HS-27A (cell line): ENCODE data around the gene ACP5.
"Not testable (repeated sequence)": the region's sequence is repeated elsewhere in the genome, so short reads cannot be mapped to it uniquely, and the experiment has no call there.

Source experiments
- DNase-seq: peaks from one replicate; pipeline ENCODE4 v3.0.0-alpha.2; 2012; ENCODE audit warnings: low read depth, missing footprints

ACP5 gene

GRCh38 chr19:11577451-11578257 is at the start of gene ACP5:
Gene ACP5 (minus strand): TSS chr19:11577645. CDS start chr19:11577317, 328 bp downstream.
- DNase-seq: no peak

GRCh38 chr19:11626252-11626651 is 48.8 kb upstream of the ACP5 start:
- no peak for DNase-seq

- no peak for DNase-seq
These were observed 46.6 kb upstream of the ACP5 start for GRCh38 chr19:11624069-11624463.

- DNase-seq: not testable (repeated sequence)
These were observed 45.0 kb upstream of the ACP5 start for GRCh38 chr19:11622401-11622800.

- no peak for DNase-seq
These were observed 43.1 kb upstream of the ACP5 start for GRCh38 chr19:11620553-11620952.

GRCh38 chr19:11617180-11618062 is 40.0 kb upstream of the ACP5 start:
- DNase-seq: no peak

GRCh38 chr19:11612816-11613511 is 35.5 kb upstream of the ACP5 start:
- DNase-seq: no peak

GRCh38 chr19:11611730-11612129 is 34.3 kb upstream of the ACP5 start:
- DNase-seq: no peak

GRCh38 chr19:11606484-11606883 is 29.0 kb upstream of the ACP5 start:
- no peak for DNase-seq

- DNase-seq: not testable (repeated sequence)
These were observed 22.3 kb upstream of the ACP5 start for GRCh38 chr19:11599704-11600103.

- no peak for DNase-seq
These were observed 21.3 kb upstream of the ACP5 start for GRCh38 chr19:11598746-11599145.

- DNase-seq: no peak
These were observed 20.6 kb upstream of the ACP5 start for GRCh38 chr19:11598103-11598483.

GRCh38 chr19:11597202-11598102 is 20.0 kb upstream of the ACP5 start, which contains the start of gene ZNF627:
Gene ZNF627 (plus strand): TSS chr19:11597483. CDS start chr19:11597628, 145 bp downstream.
- DNase-seq: peak; percentile 89

GRCh38 chr19:11596156-11596555 is 18.7 kb upstream of the ACP5 start:
- DNase-seq: no peak

GRCh38 chr19:11594084-11594483 is 16.6 kb upstream of the ACP5 start:
- no peak for DNase-seq

GRCh38 chr19:11587975-11588631 is 10.7 kb upstream of the ACP5 start:
- DNase-seq: no peak

- peak; percentile 31 for DNase-seq
These were observed 10.0 kb upstream of the ACP5 start for GRCh38 chr19:11587302-11587974.

GRCh38 chr19:11586331-11586730 is 8.9 kb upstream of the ACP5 start:
- no peak for DNase-seq

- no peak for DNase-seq
These were observed 4.3 kb upstream of the ACP5 start for GRCh38 chr19:11581740-11582139.

GRCh38 chr19:11580116-11580515 is 2.7 kb upstream of the ACP5 start:
- no peak for DNase-seq
